GM12801 (cell line): ENCODE measurements around the gene MEP1A.

Experiments used
- TF ChIP-seq, protein P1 (sequence below): IDR thresholded peaks from one replicate; pipeline ENCODE4 v1.5.1; 2011; ENCODE audit warnings: control low read depth; ENCODE audit not compliant: insufficient read length; ENCODE audit errors: extremely low read depth

Gene MEP1A

GRCh38 chr6:46794068-46794467, 879 bp downstream of the MEP1A start:
- TF ChIP-seq, protein P1, sequence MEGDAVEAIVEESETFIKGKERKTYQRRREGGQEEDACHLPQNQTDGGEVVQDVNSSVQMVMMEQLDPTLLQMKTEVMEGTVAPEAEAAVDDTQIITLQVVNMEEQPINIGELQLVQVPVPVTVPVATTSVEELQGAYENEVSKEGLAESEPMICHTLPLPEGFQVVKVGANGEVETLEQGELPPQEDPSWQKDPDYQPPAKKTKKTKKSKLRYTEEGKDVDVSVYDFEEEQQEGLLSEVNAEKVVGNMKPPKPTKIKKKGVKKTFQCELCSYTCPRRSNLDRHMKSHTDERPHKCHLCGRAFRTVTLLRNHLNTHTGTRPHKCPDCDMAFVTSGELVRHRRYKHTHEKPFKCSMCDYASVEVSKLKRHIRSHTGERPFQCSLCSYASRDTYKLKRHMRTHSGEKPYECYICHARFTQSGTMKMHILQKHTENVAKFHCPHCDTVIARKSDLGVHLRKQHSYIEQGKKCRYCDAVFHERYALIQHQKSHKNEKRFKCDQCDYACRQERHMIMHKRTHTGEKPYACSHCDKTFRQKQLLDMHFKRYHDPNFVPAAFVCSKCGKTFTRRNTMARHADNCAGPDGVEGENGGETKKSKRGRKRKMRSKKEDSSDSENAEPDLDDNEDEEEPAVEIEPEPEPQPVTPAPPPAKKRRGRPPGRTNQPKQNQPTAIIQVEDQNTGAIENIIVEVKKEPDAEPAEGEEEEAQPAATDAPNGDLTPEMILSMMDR, result no peak

DNA sequence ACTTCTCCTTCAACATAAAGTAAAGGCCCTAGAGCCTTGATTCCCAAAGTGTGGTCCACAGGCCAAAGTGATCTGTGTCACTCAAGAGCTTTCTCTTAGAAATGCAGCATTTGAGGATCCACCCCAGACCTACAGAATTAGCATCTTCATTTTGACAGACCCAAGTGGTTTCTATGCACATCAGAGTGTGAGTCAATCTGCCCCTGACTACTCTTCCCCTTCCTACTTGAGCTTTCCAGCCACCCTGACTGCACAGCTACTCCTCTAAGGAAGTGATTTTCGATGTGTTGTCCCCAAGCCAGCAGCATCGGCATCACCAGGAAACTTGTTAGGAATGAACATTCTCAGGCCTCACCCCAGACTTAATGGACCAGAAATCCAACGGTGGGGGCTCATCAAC, 2.6 kb downstream of the MEP1A start:
- TF ChIP-seq, protein P1, result no peak

DNA sequence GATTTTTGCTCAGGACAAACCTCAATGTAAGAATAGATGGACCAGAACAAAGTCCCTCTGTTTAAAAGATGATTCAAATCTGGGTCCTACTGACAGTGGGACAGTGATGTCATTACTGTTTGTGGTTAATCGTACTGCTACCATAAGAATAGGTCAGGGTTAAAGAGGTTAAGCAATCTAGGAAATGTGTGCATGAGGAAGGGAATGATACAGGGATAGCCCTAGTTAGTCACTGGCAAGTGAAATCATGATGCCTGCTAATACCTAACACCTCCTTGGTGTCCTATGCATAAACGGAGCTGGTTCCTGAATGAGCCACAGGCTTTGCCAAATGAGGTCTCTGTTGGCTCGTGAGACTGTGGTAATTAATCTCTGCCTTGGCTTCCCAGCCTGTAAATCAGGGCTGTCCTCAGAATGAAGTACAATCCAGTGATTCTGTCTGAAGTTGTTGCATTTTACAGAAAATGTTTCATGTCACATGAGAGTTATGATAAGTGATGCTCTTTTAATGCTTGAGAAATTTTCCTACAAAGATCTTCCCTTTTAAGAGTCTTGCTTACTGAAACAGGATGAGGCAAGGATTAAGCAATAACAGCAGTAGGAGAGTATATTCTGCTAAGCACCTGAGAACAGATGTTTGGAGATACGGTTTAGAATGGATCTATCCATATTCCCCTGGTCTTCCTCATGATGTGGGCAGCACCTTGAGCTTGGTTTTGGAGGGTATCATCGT, 3.8 kb downstream of the MEP1A start:
- TF ChIP-seq, protein P1, result no peak

GRCh38 chr6:46799657-46800056, 6.5 kb downstream of the MEP1A start:
- TF ChIP-seq, protein P1, result no peak

DNA sequence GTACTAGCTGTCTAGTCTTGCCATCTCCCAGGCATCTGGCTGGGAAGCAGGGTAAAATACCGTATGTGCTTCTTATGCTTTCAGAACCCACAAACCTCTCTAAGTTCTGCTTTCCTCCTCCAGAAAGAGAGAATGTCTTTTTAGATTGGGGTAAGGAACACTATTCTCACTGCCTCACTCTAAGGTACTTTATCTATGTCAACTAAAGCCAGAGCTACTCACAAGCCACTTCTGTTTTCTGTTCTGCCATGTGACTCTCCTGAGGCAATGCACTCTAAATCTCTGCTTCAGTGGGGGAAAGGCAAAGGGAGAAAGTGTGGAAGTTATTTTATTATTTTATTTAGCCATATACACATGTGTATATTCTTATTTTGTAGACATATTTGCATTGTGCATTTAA, 15.6 kb downstream of the MEP1A start:
- TF ChIP-seq, protein P1, result no peak

DNA sequence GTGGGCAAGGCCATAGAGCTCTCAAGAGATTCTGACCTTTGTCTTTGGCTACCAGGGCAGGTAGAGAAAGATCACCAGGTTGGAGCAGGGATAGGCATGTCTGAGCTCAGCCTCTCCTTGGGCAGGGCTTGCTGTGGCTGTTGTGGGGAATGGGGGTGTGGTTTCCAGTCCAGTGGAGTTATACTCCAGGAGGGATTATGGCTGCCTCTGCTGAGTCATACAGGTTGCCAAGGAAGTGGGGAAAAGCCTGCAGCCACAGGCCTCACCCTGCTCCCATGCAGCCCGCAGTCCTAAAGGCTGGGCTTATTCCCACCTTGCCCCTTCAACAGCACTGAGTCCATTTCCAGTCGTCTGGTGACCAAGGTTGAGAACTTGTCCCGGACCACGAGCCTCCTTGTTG, 21.9 kb downstream of the MEP1A start:
- TF ChIP-seq, protein P1, result no peak

- TF ChIP-seq, protein P1, result no peak
These were observed 23.4 kb downstream of the MEP1A start for GRCh38 chr6:46816626-46817025.
